NOMO-1 treated with dmso at 0.1 percent for 144 hours (cell line): Measurements from ENCODE around the gene KLHL21.
A peak's percentile ranks its signal among the peaks of the same experiment; 100 is the strongest.
"Not testable (repeated sequence)": the region's sequence is repeated elsewhere in the genome, so short reads cannot be mapped to it uniquely, and the experiment has no call there.

Experiments
- DNase-seq: peaks from one replicate; lab custom pipeline; 2025; ENCODE audit not compliant: unreplicated experiment; lab: John Stamatoyannopoulos, UW

The KLHL21 gene

GRCh38 chr1:6599991-6600390 lies 2.7 kb downstream of the KLHL21 start:
- not testable (repeated sequence) for DNase-seq

- DNase-seq, result peak; percentile 58
These were observed 3.3 kb downstream of the KLHL21 start for GRCh38 chr1:6599141-6599975.

GRCh38 chr1:6597777-6598131 lies 4.9 kb downstream of the KLHL21 start:
- no peak for DNase-seq

GRCh38 chr1:6596886-6597776 lies 5.5 kb downstream of the KLHL21 start:
- no peak for DNase-seq

DNA sequence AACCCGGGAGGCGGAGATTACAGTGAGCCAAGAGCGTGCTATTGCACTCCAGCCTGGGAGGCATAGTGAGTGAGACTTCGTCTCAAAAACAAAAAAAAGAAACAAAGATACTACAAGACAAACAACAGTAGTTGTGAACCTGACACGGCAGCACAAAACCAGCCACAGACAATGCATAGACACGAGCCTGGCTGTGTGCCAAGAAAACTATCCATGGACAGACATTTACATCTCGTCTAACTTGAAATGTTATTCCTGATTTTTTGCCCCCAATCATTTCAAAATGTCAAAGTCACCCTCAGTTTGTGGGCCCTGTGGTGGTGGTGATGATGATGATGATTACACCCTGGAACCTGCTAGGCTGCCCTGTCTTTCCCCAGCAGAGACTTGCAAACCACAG lies 6.3 kb downstream of the KLHL21 start:
- no peak for DNase-seq

DNA sequence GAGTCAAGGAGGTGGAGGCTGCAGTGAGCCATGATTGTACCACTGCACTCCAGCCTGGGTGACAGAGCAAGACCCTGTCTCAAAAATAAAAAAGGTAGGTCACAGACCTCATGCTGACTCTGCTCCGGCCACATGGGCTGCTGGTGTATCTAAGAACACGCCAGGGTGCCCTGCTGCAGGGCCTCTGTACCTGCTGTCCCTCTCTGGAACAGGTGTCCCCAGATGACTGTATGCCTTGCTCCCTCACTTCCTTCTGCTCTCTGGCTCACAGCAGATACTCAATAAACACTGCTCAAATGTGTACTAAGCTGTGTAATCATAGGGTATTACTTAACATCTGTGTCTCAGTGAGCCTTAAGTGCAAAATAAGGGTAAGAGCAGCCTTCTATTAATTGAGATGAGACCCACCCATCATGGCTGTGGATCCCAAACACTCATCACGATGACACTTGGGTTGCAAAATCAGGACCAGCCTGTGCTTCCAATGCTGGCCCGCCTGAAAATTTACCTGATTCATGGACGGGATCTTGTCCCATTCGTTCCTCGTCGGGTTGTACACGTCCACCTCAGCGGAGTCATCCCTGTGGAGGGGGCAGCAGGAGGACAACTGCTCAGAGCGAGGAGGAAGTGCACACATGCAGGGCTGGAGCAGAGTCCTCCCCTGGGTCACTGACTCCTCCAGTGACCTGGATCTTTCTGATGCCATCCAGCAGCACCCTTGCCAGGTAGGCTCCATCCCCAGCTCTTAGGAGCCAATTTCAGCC lies 7.5 kb downstream of the KLHL21 start:
- no peak for DNase-seq

GRCh38 chr1:6593810-6594209 lies 8.9 kb downstream of the KLHL21 start:
- DNase-seq, result no peak

- DNase-seq, result no peak
These were observed 9.6 kb downstream of the KLHL21 start for GRCh38 chr1:6592865-6593593.

DNA sequence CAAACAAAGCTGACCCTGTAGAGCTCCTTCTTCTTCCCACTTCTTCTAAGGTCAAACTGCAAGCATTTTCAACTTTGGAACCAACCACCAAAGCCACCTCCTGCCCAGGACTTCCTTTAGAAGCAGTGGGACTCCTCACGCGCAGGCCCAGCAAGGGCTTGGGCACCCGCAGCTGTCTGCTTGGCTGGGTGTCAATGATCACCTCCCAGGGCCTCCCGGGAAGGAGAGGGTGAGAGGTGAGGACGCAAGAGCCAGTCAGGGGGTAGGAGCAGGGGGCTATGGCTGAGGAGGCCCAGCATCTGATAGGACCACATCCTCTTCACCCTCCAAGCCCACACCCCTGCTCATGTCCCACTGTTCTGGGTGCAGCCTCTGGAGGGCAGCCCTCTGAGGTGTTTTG lies 10.2 kb downstream of the KLHL21 start:
- no peak for DNase-seq

DNA sequence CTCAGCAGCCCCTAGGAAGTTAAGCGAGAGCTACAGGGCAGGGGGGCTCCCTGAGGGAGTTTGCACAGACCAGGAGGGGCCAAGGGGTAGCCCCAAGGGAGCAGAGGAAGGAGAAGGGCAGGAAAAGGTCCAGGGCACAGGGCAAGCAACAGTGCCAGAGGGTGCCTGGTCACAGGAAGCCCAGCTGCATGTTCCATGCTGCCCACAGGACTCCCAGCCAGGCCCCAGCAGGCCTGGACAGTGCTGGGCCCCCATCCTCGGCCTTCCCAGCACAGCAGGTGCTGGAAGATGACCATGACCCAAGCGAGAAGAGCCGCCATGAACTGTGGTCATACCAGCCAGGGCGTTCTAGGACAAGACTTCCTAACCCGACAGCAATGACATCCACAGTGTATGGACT lies 11.0 kb downstream of the KLHL21 start:
- DNase-seq, result no peak

- peak; percentile 41 for DNase-seq
These were observed 11.4 kb downstream of the KLHL21 start for GRCh38 chr1:6591222-6591621.

GRCh38 chr1:6590046-6590445 lies 12.6 kb downstream of the KLHL21 start:
- no peak for DNase-seq

- no peak for DNase-seq
These were observed 13.7 kb downstream of the KLHL21 start for GRCh38 chr1:6588893-6589520.

DNA sequence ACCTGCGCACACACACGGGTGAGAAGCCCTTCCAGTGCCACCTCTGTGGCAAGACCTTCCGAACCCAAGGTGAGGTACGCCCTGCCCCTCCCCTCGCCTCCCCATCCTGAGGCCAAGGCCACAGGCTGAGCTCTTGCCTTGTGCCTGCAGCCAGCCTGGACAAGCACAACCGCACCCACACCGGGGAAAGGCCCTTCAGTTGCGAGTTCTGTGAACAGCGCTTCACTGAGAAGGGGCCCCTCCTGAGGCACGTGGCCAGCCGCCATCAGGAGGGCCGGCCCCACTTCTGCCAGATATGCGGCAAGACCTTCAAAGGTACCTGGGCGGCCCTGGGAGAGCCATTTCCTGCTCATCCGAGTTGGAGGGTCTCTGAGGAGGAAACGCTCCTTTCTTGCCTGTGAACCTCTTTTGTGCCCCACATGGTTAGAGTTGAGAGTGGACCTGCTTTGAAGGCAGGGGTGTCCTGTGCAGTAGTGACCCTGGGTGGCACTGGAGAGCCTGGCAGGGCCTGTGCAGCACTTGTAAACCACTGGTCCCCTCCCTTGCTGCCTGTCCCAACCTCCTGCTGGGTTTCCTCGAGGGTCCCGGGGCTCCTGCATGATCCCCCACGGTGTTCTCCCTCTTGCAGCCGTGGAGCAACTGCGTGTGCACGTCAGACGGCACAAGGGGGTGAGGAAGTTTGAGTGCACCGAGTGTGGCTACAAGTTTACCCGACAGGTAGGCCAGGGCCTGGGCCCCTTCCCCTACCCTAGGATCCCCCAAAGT lies 14.4 kb downstream of the KLHL21 start:
- DNase-seq, result no peak

GRCh38 chr1:6587261-6588005 lies 15.2 kb downstream of the KLHL21 start:
- DNase-seq, result no peak

- DNase-seq, result no peak
These were observed 16.3 kb downstream of the KLHL21 start for GRCh38 chr1:6586404-6586816.

- no peak for DNase-seq
These were observed 16.8 kb downstream of the KLHL21 start for GRCh38 chr1:6585841-6586240.

- no peak for DNase-seq
These were observed 17.5 kb downstream of the KLHL21 start for GRCh38 chr1:6585081-6585722.
